ENCODE results near the gene TUBGCP6. TPM values are rescaled to one million over a fixed set of nuclear protein-coding genes. Genes with fewer than 3 reads are reported as not detected.

The TUBGCP6 gene
- polyA plus RNA-seq, 1 donor from 2014 or later, result 74.5 TPM

DNA sequence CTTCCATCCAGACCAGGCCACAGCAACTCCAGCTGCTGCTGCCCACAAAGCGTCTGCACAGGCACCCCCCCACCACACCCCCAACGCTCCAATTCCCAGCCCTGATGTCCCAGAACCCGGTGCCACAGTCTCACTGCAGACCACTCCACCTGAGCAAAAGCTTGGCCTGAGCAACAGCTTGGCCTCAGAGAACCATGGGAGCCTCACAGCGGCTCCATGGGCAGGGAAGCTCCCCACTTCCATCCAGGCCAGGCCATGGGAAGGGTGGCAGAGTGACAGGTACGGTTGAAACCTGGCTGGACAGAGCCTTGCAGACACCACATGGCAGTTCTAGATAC, 49.5 kb upstream of the TUBGCP6 start:
- H2AFZ ChIP-seq (ENCODE audit: low read depth, low read length), result no peak overlapping the region
- TF ChIP-seq CTCF (IDR thresholded peaks at IDR 0.05; ENCODE audit: poor library complexity, severe bottlenecking) (no peak), TAF1 (IDR thresholded peaks at IDR 0.05; ENCODE audit: low read depth) (no peak), EZH2 (IDR thresholded peaks at IDR 0.05; ENCODE audit: borderline replicate concordance, insufficient read depth, low read length, poor library complexity, severe bottlenecking) (no peak), SMC3 (conservative IDR thresholded peaks at IDR 0.05; ENCODE audit: poor library complexity) (no peak), RAD21 (conservative IDR thresholded peaks at IDR 0.05) (no peak), EP300 (conservative IDR thresholded peaks at IDR 0.05; ENCODE audit: poor library complexity, severe bottlenecking) (no peak), MXI1 (conservative IDR thresholded peaks at IDR 0.05; ENCODE audit: poor library complexity, severe bottlenecking) (no peak), POLR2AphosphoS5 (IDR thresholded peaks at IDR 0.05) (no peak)
- no peak overlapping the region for H3K4me3 ChIP-seq (ENCODE audit: low read length)
- H3K27ac ChIP-seq (ENCODE audit: low read length), result no peak overlapping the region
- H3K79me2 ChIP-seq (replicated peaks; ENCODE audit: insufficient read depth, low read length), result peaks cover 35% of the 10 kb centered on the region
- no peaks in the 10 kb centered on the region for H3K27me3 ChIP-seq (ENCODE audit: insufficient read depth, low read depth, low read length)
- H3K36me3 ChIP-seq (ENCODE audit: insufficient read depth, low read length), result no peaks in the 10 kb centered on the region
- no peak overlapping the region for H3K4me2 ChIP-seq (ENCODE audit: low read length)
- H4K20me1 ChIP-seq (ENCODE audit: insufficient read depth), result peaks cover 12% of the 10 kb centered on the region
- no peak overlapping the region for H3K9ac ChIP-seq (ENCODE audit: low read length)
- H3K9me2 ChIP-seq (ENCODE audit: insufficient read depth, low read length), result no peaks in the 10 kb centered on the region
- no peaks in the 10 kb centered on the region for H3F3A ChIP-seq (ENCODE audit: insufficient read depth, low read length, poor library complexity, severe bottlenecking)
- H3K9me3 ChIP-seq (ENCODE audit: low read length), result no peaks in the 10 kb centered on the region

GRCh38 chr22:50293441-50294318, 48.9 kb upstream of the TUBGCP6 start:
- H3K27ac ChIP-seq (ENCODE audit: low read length), result no peak overlapping the region
- H3F3A ChIP-seq (ENCODE audit: insufficient read depth, low read length, poor library complexity, severe bottlenecking), result no peaks in the 10 kb centered on the region
- no peaks in the 10 kb centered on the region for H3K27me3 ChIP-seq (ENCODE audit: insufficient read depth, low read depth, low read length)
- no peak overlapping the region for H3K9ac ChIP-seq (ENCODE audit: low read length)
- no peaks in the 10 kb centered on the region for H3K9me3 ChIP-seq (ENCODE audit: low read length)
- H4K20me1 ChIP-seq (ENCODE audit: insufficient read depth), result peaks cover 12% of the 10 kb centered on the region
- no peak overlapping the region for H3K4me2 ChIP-seq (ENCODE audit: low read length)
- H3K79me2 ChIP-seq (replicated peaks; ENCODE audit: insufficient read depth, low read length), result peaks cover 32% of the 10 kb centered on the region
- H3K9me2 ChIP-seq (ENCODE audit: insufficient read depth, low read length), result no peaks in the 10 kb centered on the region
- H3K4me3 ChIP-seq (ENCODE audit: low read length), result no peak overlapping the region
- H3K36me3 ChIP-seq (ENCODE audit: insufficient read depth, low read length), result no peaks in the 10 kb centered on the region
- no peak for TF ChIP-seq MXI1 (conservative IDR thresholded peaks at IDR 0.05; ENCODE audit: poor library complexity, severe bottlenecking)
- TF ChIP-seq TAF1 (IDR thresholded peaks at IDR 0.05; ENCODE audit: low read depth), result no peak
- TF ChIP-seq EP300 (conservative IDR thresholded peaks at IDR 0.05; ENCODE audit: poor library complexity, severe bottlenecking), result no peak
- no peak for TF ChIP-seq CTCF (IDR thresholded peaks at IDR 0.05; ENCODE audit: poor library complexity, severe bottlenecking)
- no peak for TF ChIP-seq POLR2AphosphoS5 (IDR thresholded peaks at IDR 0.05)
- no peak for TF ChIP-seq EZH2 (IDR thresholded peaks at IDR 0.05; ENCODE audit: borderline replicate concordance, insufficient read depth, low read length, poor library complexity, severe bottlenecking)
- TF ChIP-seq SMC3 (conservative IDR thresholded peaks at IDR 0.05; ENCODE audit: poor library complexity), result no peak
- TF ChIP-seq RAD21 (conservative IDR thresholded peaks at IDR 0.05), result no peak
- no peak for TF ChIP-seq REST (IDR thresholded peaks at IDR 0.05; ENCODE audit: borderline replicate concordance)
- H2AFZ ChIP-seq (ENCODE audit: low read depth, low read length), result no peak overlapping the region

Measured in neural cell (in vitro differentiated cells).